ENCODE results near the gene TMEM151A. TPM values are rescaled to one million over a fixed set of nuclear protein-coding genes. Genes with fewer than 3 reads are reported as not detected.

Gene TMEM151A
- total RNA-seq, 1 donor from 2014 or later, result 19.2 TPM

DNA sequence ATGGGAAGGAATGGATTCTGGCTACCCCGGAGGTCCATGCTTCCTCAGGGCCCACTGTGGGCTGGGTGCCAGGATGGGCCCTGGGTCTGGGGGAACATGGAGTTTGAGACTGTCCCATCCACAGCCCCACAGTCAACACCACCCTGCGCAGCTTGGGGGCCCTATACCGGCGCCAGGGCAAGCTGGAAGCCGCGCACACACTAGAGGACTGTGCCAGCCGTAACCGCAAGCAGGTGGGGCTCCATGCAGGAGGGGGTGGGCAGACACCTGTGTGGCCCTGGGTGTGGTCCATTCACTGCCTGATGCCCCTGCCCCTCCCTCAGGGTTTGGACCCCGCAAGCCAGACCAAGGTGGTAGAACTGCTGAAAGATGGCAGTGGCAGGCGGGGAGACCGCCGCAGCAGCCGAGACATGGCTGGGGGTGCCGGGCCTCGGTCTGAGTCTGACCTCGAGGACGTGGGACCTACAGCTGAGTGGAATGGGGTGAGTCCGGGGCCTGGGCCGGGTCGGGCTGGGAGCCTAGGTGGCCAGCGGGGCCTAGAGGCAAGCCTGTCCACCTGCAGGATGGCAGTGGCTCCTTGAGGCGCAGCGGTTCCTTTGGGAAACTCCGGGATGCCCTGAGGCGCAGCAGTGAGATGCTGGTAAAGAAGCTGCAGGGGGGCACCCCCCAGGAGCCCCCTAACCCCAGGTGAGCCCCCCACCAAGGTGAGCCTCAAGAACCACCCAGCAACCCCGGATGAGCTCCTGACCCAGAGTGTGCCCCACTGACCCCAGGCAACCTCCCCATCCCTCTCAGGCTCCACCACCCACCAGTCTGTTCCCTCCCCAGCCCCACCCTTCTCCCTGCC, 25.9 kb upstream of the TMEM151A start:
- Mint-ChIP-seq H3K4me3 (ENCODE audit: unreplicated experiment) (no peak overlapping the region), H3K27ac (ENCODE audit: unreplicated experiment) (no peak overlapping the region), H3K36me3 (ENCODE audit: unreplicated experiment) (no peaks in the 10 kb centered on the region), H3K9me3 (ENCODE audit: unreplicated experiment) (peaks cover 13% of the 10 kb centered on the region), H3K4me1 (ENCODE audit: low read depth, unreplicated experiment) (peaks cover 4% of the 10 kb centered on the region), H3K27me3 (ENCODE audit: unreplicated experiment) (peaks cover 16% of the 10 kb centered on the region)
- DNase-seq, result no peak
- TF ChIP-seq, protein P1, sequence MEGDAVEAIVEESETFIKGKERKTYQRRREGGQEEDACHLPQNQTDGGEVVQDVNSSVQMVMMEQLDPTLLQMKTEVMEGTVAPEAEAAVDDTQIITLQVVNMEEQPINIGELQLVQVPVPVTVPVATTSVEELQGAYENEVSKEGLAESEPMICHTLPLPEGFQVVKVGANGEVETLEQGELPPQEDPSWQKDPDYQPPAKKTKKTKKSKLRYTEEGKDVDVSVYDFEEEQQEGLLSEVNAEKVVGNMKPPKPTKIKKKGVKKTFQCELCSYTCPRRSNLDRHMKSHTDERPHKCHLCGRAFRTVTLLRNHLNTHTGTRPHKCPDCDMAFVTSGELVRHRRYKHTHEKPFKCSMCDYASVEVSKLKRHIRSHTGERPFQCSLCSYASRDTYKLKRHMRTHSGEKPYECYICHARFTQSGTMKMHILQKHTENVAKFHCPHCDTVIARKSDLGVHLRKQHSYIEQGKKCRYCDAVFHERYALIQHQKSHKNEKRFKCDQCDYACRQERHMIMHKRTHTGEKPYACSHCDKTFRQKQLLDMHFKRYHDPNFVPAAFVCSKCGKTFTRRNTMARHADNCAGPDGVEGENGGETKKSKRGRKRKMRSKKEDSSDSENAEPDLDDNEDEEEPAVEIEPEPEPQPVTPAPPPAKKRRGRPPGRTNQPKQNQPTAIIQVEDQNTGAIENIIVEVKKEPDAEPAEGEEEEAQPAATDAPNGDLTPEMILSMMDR (IDR thresholded peaks at IDR 0.05; ENCODE audit: partially characterized antibody, unreplicated experiment), result no peak

DNA sequence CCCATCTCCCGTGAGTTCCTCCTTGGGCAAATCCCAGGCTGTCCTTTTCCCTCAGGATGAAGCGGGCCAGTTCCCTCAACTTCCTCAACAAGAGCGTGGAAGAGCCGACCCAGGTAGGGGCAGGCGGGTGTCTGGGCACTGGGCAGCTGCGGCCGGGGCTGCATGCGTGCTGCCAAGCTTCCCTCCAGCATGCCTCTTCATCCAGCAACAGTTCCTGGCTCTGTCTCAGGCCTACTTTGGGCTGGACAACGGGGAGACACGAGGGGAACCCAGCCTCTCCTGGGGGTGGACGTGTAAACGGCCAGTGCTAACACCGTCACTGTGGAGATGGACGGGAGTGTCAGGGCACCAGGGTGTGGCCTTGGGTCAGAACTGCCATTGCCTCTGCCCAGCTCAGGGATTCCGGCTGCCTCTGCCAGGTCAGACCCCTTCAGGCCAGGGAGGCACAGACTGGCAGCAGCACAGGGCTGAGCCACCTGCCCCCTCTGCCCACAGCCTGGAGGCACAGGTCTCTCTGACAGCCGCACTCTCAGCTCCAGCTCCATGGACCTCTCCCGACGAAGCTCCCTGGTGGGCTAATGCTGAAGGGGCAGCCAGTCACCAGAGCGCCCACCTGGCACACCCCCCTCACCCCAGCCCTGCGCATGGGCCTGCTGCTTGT, 25.2 kb upstream of the TMEM151A start:
- Mint-ChIP-seq H3K36me3 (ENCODE audit: unreplicated experiment) (no peaks in the 10 kb centered on the region), H3K4me1 (ENCODE audit: low read depth, unreplicated experiment) (peaks cover 4% of the 10 kb centered on the region), H3K27ac (ENCODE audit: unreplicated experiment) (peak overlapping the region; percentile 78), H3K9me3 (ENCODE audit: unreplicated experiment) (peaks cover 13% of the 10 kb centered on the region), H3K27me3 (ENCODE audit: unreplicated experiment) (peaks cover 19% of the 10 kb centered on the region), H3K4me3 (ENCODE audit: unreplicated experiment) (peak overlapping the region; percentile 79)
- TF ChIP-seq, protein P1 (IDR thresholded peaks at IDR 0.05; ENCODE audit: partially characterized antibody, unreplicated experiment), result no peak
- no peak for DNase-seq

DNA sequence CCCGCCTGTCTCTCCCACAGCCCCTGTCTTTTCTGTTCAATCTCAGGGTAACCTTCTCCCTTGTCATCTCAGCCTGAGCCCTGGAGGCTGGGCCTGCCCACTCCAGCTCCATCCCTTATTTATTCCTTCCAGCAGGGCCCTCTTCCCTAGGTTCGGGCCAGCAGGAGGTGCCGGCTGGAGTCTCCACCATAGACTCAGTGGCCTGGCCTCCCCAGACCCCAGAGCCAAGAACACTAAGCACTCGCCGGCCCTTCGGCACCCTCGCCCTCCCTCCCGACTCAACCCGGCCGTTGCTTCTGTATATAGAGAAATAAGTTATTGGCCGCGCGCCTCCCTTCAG, 24.7 kb upstream of the TMEM151A start:
- no peaks in the 10 kb centered on the region for H3K36me3 Mint-ChIP-seq (ENCODE audit: unreplicated experiment)
- DNase-seq, result no peak
- peaks cover 20% of the 10 kb centered on the region for H3K27me3 Mint-ChIP-seq (ENCODE audit: unreplicated experiment)
- TF ChIP-seq, protein P1 (IDR thresholded peaks at IDR 0.05; ENCODE audit: partially characterized antibody, unreplicated experiment), result no peak
- peak overlapping the region; percentile 78 for H3K27ac Mint-ChIP-seq (ENCODE audit: unreplicated experiment)
- peak overlapping the region; percentile 79 for H3K4me3 Mint-ChIP-seq (ENCODE audit: unreplicated experiment)
- peaks cover 13% of the 10 kb centered on the region for H3K9me3 Mint-ChIP-seq (ENCODE audit: unreplicated experiment)
- H3K4me1 Mint-ChIP-seq (ENCODE audit: low read depth, unreplicated experiment), result peaks cover 4% of the 10 kb centered on the region

DNA sequence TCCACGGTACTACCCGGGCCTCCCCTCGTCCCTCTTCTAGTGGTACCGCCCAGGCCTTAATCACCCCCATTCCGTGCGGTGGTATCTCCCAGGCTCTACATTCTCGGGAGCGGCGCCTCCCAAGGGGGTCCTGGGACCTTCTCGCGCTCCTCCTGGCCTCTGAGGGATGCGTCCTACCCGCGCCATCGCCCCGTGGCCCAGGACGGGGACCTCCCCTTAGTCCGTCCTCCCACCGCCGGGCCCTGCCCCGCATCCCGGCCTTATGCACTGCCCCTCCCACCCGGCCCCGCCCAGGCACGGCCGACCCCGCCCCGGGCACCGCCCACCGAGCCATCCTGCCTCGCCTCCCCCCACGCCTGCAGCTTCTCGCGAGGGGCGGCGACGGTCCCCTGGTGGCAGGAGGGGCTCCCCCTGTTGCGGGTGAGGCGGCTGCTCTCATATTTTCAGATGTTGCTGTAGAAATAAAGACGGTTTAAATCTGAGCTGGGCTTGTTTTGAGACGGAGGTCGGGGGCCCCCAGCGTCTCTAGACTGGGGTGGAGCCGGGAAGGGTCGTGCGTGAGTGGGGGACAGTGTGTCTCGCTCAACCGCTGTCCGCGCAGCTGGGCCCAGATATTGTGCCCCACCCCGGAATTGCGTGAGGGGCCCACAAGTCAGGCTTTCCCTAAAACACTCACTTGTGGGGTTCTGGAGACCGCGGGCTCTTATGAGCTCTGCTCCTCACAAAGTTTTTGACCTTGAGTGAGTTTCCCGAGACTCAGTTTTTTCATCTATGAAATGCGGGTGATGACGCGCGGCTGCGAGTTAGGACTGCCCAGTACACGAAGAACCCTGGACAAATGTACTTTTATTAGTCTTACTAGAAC, 24.1 kb upstream of the TMEM151A start:
- Mint-ChIP-seq H3K27ac (ENCODE audit: unreplicated experiment) (peak overlapping the region; percentile 93), H3K27me3 (ENCODE audit: unreplicated experiment) (peaks cover 19% of the 10 kb centered on the region), H3K36me3 (ENCODE audit: unreplicated experiment) (no peaks in the 10 kb centered on the region), H3K4me1 (ENCODE audit: low read depth, unreplicated experiment) (peaks cover 4% of the 10 kb centered on the region), H3K9me3 (ENCODE audit: unreplicated experiment) (peaks cover 13% of the 10 kb centered on the region), H3K4me3 (ENCODE audit: unreplicated experiment) (peak overlapping the region; percentile 98)
- TF ChIP-seq, protein P1 (IDR thresholded peaks at IDR 0.05; ENCODE audit: partially characterized antibody, unreplicated experiment), result peak; percentile 12
- DNase-seq, result peak; percentile 92

Data from glutamatergic neuron (in vitro differentiated cells).